ENCODE results near the gene RRN3.

DNA sequence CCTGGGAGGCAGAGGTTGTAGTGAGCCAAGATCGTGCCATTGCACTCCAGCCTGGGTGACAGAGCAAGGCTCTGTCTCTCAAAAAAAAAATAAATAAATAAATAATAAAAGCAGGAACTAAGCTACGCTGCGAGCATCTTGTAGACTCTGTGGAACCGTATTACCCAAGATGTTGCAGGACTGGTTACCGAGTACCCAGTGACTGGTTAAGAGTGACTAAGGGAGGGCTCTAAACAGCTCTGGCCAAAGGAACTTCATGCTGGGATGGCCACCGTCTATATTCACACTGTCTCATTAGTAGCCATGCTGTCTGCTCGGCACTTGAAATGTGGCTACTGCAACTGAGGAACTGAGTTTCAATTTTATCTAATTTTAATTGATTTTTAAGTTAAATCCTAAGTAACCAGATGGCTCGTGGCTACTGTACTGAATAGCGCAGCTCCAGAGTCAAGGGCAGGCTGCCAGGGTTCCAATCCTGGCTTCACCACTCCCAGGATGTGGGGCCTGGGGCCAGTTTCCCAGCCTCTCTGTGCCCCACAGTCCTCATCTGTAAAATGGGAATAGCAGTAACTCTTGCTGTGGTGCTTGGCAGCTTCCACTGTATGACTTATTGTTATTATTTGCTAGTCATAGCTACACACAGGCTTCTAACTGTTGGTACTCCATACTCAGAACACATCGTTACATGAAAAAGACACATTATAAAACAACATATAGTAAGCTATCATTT, 41.2 kb downstream of the RRN3 start:
- no peak for TF ChIP-seq CTCF (IDR thresholded peaks at IDR 0.05; ENCODE audit: insufficient read depth, low read depth, low read length)
- TF ChIP-seq EZH2 (IDR thresholded peaks at IDR 0.05; ENCODE audit: insufficient read depth, low read length): no peak
